MM.1S (cell line): ENCODE results near the gene HECW1.

Experiments
- DNase-seq: peaks from one replicate; pipeline ENCODE4 v3.0.0-alpha.2; 2015
- H2AFZ ChIP-seq: fragments of 300-600 bp; sonication (generic); 2 replicates; pipeline ENCODE4 v1.6.0; 2016; ENCODE audit warnings: antibody characterized with exemption, low read length
- H3F3A ChIP-seq: fragments of 300-600 bp; sonication (generic); 2 replicates; pipeline ENCODE4 v1.6.1; 2016; ENCODE audit warnings: mild to moderate bottlenecking, antibody characterized with exemption, low read length, moderate library complexity, mixed read lengths; ENCODE audit not compliant: insufficient read depth
- H3K27ac ChIP-seq: fragments of 300-600 bp; sonication (generic); 2 replicates; pipeline ENCODE4 v1.5.1; 2016; ENCODE audit warnings: mild to moderate bottlenecking, low read length
- H3K27me3 ChIP-seq: fragments of 300-600 bp; sonication (generic); replicated peaks from 2 replicates; pipeline ENCODE4 v1.6.0; 2016; ENCODE audit warnings: low read length; ENCODE audit not compliant: insufficient read depth
- H3K36me3 ChIP-seq: fragments of 300-600 bp; sonication (generic); replicated peaks from 2 replicates; pipeline ENCODE4 v1.6.1; 2016; ENCODE audit warnings: mild to moderate bottlenecking, low read length, mixed read lengths; ENCODE audit not compliant: insufficient read depth
- H3K4me1 ChIP-seq: fragments of 300-600 bp; sonication (generic); 2 replicates; pipeline ENCODE4 v1.6.1; 2016; ENCODE audit warnings: low read length, mixed read lengths
- H3K4me2 ChIP-seq: fragments of 300-600 bp; sonication (generic); 2 replicates; pipeline ENCODE4 v1.6.0; 2016; ENCODE audit warnings: low read depth, low read length
- H3K4me3 ChIP-seq: fragments of 300-600 bp; sonication (generic); 2 replicates; pipeline ENCODE4 v1.5.1; 2016; ENCODE audit warnings: low read length, mixed read lengths
- H3K79me2 ChIP-seq: fragments of 300-600 bp; sonication (generic); 2 replicates; pipeline ENCODE4 v1.6.1; 2016; ENCODE audit warnings: mixed run types, low read length, mixed read lengths
- H3K9ac ChIP-seq: fragments of 300-600 bp; sonication (generic); 2 replicates; pipeline ENCODE4 v1.6.1; 2016; ENCODE audit warnings: low read length, mixed read lengths
- H3K9me2 ChIP-seq: fragments of 300-600 bp; sonication (generic); replicated peaks from 2 replicates; pipeline ENCODE4 v1.6.1; 2016; ENCODE audit warnings: mild to moderate bottlenecking, low read length, mixed read lengths; ENCODE audit not compliant: insufficient read depth
- H3K9me3 ChIP-seq: fragments of 300-600 bp; sonication (generic); replicated peaks from 2 replicates; pipeline ENCODE4 v1.6.1; 2016; ENCODE audit warnings: mild to moderate bottlenecking, low read length, mixed read lengths; ENCODE audit not compliant: insufficient read depth
- H4K20me1 ChIP-seq: fragments of 300-600 bp; sonication (generic); 2 replicates; pipeline ENCODE4 v1.6.1; 2016; ENCODE audit warnings: mild to moderate bottlenecking, low read length, moderate library complexity, mixed read lengths; ENCODE audit not compliant: insufficient read depth
- CTCF ChIP-seq: fragments of 300-600 bp; sonication (generic); IDR thresholded peaks from 2 replicates; pipeline ENCODE4 v1.5.1; 2016; ENCODE audit warnings: antibody characterized with exemption, low read length, mixed read lengths
- EZH2 ChIP-seq: fragments of 300-600 bp; sonication (generic); optimal IDR thresholded peaks from 2 replicates; pipeline ENCODE3; 2017; ENCODE audit warnings: low read depth, mild to moderate bottlenecking, antibody characterized with exemption, low read length, mixed read lengths
- EZH2phosphoT487 ChIP-seq: fragments of 300-600 bp; sonication (generic); IDR thresholded peaks from 2 replicates; pipeline ENCODE4 v1.6.1; 2018; ENCODE audit warnings: antibody characterized with exemption, low read length

HECW1 gene

GRCh38 chr7:43553999-43554398, 441.6 kb downstream of the HECW1 start:
- Histone ChIP-seq H3K9me3 (no peaks in the 10 kb centered on the region), H4K20me1 (no peaks in the 10 kb centered on the region), H3K9ac (no peak overlapping the region), H3K4me3 (no peak overlapping the region), H3F3A (no peaks in the 10 kb centered on the region), H3K36me3 (no peaks in the 10 kb centered on the region), H3K4me2 (no peak overlapping the region), H3K9me2 (no peaks in the 10 kb centered on the region), H3K79me2 (no peaks in the 10 kb centered on the region), H2AFZ (no peak overlapping the region), H3K27me3 (no peaks in the 10 kb centered on the region), H3K4me1 (no peaks in the 10 kb centered on the region), H3K27ac (no peak overlapping the region)
- DNase-seq = no peak
- TF ChIP-seq EZH2 = no peak
- TF ChIP-seq EZH2phosphoT487 = no peak
- no peak for TF ChIP-seq CTCF

- Histone ChIP-seq H4K20me1 (no peaks in the 10 kb centered on the region), H3K27me3 (no peaks in the 10 kb centered on the region), H3K4me3 (no peak overlapping the region), H3K9ac (no peak overlapping the region), H3F3A (no peaks in the 10 kb centered on the region), H3K4me1 (no peaks in the 10 kb centered on the region), H3K9me3 (no peaks in the 10 kb centered on the region), H3K9me2 (no peaks in the 10 kb centered on the region), H3K27ac (no peak overlapping the region), H3K79me2 (no peaks in the 10 kb centered on the region), H3K4me2 (no peak overlapping the region), H2AFZ (no peak overlapping the region), H3K36me3 (no peaks in the 10 kb centered on the region)
- no peak for TF ChIP-seq EZH2
- TF ChIP-seq CTCF = no peak
- TF ChIP-seq EZH2phosphoT487 = no peak
- DNase-seq = no peak
Observed at GRCh38 chr7:43554423-43554822, 442.0 kb downstream of the HECW1 start.

GRCh38 chr7:43557831-43558495, 445.5 kb downstream of the HECW1 start:
- Histone ChIP-seq H3K79me2 (no peaks in the 10 kb centered on the region), H4K20me1 (no peaks in the 10 kb centered on the region), H3K4me3 (no peak overlapping the region), H3K36me3 (no peaks in the 10 kb centered on the region), H3K27me3 (no peaks in the 10 kb centered on the region), H3K9ac (no peak overlapping the region), H3F3A (no peaks in the 10 kb centered on the region), H2AFZ (no peak overlapping the region), H3K27ac (no peak overlapping the region), H3K9me3 (no peaks in the 10 kb centered on the region), H3K4me1 (no peaks in the 10 kb centered on the region), H3K9me2 (no peaks in the 10 kb centered on the region), H3K4me2 (no peak overlapping the region)
- TF ChIP-seq EZH2 = no peak
- no peak for TF ChIP-seq CTCF
- TF ChIP-seq EZH2phosphoT487 = no peak
- no peak for DNase-seq
